NT2/D1 (cell line): ENCODE measurements around the gene GPR37.

Experiments used
- DNase-seq: peaks from one replicate; pipeline ENCODE4 v3.0.0-alpha.2; 2011; ENCODE audit warnings: low read depth, low spot score
- H3K27me3 ChIP-seq: 2 replicates; pipeline ENCODE4 v1.6.0; 2011; ENCODE audit warnings: mild to moderate bottlenecking; ENCODE audit not compliant: insufficient read length, insufficient read depth
- H3K36me3 ChIP-seq: 2 replicates; pipeline ENCODE4 v1.6.1; 2011; ENCODE audit warnings: mild to moderate bottlenecking, low read length, mixed read lengths; ENCODE audit not compliant: insufficient read depth, insufficient read length
- H3K4me1 ChIP-seq: 2 replicates; pipeline ENCODE4 v1.5.1; 2011; ENCODE audit not compliant: insufficient read depth, insufficient read length
- H3K4me3 ChIP-seq: 2 replicates; pipeline ENCODE4 v1.5.1; 2011; ENCODE audit warnings: low read depth; ENCODE audit not compliant: insufficient read length
- H3K9ac ChIP-seq: 2 replicates; pipeline ENCODE4 v1.6.0; 2011; ENCODE audit warnings: low read depth; ENCODE audit not compliant: insufficient read length
- H3K9me3 ChIP-seq: 2 replicates; pipeline ENCODE4 v1.5.1; 2011; ENCODE audit warnings: mild to moderate bottlenecking, low read length; ENCODE audit not compliant: insufficient read depth
- SUZ12 ChIP-seq: IDR thresholded peaks from 2 replicates; pipeline ENCODE4 v1.6.1; 2011; ENCODE audit not compliant: insufficient read length, insufficient read depth; ENCODE audit errors: extremely low read depth
- YY1 ChIP-seq: IDR thresholded peaks from 2 replicates; pipeline ENCODE4 v1.6.1; 2011; ENCODE audit not compliant: insufficient read length, insufficient read depth
- ZNF274 ChIP-seq: IDR thresholded peaks from 2 replicates; pipeline ENCODE4 v1.6.1; 2011; ENCODE audit warnings: mild to moderate bottlenecking, low read depth, low read length

GPR37 gene

GRCh38 chr7:124800386-124800785 is 34.8 kb upstream of the GPR37 start:
- Histone ChIP-seq H3K9me3 (no peaks in the 10 kb centered on the region), H3K36me3 (no peaks in the 10 kb centered on the region), H3K27me3 (no peaks in the 10 kb centered on the region), H3K9ac (no peak overlapping the region), H3K4me1 (no peaks in the 10 kb centered on the region), H3K4me3 (no peak overlapping the region)
- DNase-seq: no peak
- TF ChIP-seq SUZ12 (no peak), ZNF274 (no peak), YY1 (no peak)

DNA sequence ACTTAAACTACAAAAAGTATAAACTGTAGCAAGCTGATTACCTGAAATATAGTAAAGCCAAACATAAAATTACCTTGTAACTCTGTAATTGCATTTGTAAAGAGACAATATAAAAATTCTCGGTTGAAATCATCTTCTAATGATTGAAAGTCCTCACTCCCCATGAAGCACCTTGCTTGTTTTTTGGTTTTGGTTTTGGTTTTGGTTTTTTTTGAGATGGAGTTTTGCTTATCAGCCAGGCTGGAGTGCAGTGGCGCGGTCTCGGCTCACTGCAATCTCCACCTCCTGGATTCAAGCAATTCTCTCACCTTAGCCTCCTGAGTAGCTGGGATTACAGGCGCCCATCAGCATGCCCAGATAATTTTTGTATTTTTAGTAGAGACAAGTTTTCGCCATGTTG is 33.9 kb upstream of the GPR37 start:
- no peak overlapping the region for H3K9ac ChIP-seq
- no peaks in the 10 kb centered on the region for H3K27me3 ChIP-seq
- no peaks in the 10 kb centered on the region for H3K36me3 ChIP-seq
- no peak for DNase-seq
- H3K9me3 ChIP-seq: no peaks in the 10 kb centered on the region
- TF ChIP-seq ZNF274 (no peak), YY1 (no peak), SUZ12 (no peak)
- no peaks in the 10 kb centered on the region for H3K4me1 ChIP-seq
- H3K4me3 ChIP-seq: no peak overlapping the region

DNA sequence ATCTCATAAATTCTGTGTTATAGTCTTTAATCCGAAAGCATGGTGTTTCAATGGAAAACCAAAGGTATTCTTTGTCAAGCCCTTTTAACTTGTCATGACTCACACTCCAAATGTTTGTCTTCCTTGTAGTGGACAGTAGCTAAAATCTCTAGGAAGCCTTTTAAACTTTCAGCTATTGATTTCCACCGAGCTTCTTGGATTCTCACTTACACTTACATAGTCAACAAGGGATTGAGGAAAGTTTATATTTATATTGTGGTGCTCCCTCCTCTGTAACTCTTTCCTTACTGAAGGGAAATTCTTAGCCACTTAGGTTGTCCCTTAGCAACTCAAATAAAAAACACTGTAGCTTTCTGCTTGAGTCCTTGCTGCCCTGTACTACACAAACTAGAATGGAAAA is 31.2 kb upstream of the GPR37 start:
- no peaks in the 10 kb centered on the region for H3K36me3 ChIP-seq
- H3K4me3 ChIP-seq: no peak overlapping the region
- H3K9me3 ChIP-seq: no peaks in the 10 kb centered on the region
- no peak for DNase-seq
- no peak for TF ChIP-seq SUZ12
- TF ChIP-seq ZNF274: no peak
- no peak for TF ChIP-seq YY1
- no peak overlapping the region for H3K9ac ChIP-seq
- H3K27me3 ChIP-seq: no peaks in the 10 kb centered on the region
- H3K4me1 ChIP-seq: no peaks in the 10 kb centered on the region

- Histone ChIP-seq H3K4me3 (no peak overlapping the region), H3K27me3 (no peaks in the 10 kb centered on the region), H3K9ac (no peak overlapping the region), H3K9me3 (no peaks in the 10 kb centered on the region), H3K36me3 (no peaks in the 10 kb centered on the region), H3K4me1 (no peaks in the 10 kb centered on the region)
- TF ChIP-seq ZNF274 (no peak), YY1 (no peak), SUZ12 (no peak)
- DNase-seq: no peak
Observed at GRCh38 chr7:124792696-124793095, 27.1 kb upstream of the GPR37 start.

DNA sequence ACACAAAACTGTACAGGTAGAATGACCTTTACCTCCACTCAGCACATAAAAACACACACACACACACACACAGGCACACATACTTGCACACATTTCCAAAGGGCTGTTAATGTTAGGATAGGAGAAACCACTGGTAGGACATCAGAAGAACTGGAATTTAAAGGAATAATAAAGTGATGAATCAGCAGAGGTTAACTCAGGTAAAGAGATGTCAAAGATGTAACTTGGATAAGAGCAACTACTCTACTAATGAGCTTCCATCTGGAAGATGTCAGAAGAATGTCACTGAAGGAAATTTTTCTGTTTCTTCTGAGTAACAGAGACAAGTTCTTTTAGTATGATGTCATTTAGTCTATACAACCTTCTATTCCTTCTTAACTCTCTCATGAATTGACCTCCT is 26.4 kb upstream of the GPR37 start:
- TF ChIP-seq ZNF274: no peak
- TF ChIP-seq YY1: no peak
- no peak for TF ChIP-seq SUZ12
- Histone ChIP-seq H3K27me3 (no peaks in the 10 kb centered on the region), H3K9me3 (no peaks in the 10 kb centered on the region), H3K4me3 (no peak overlapping the region), H3K4me1 (no peaks in the 10 kb centered on the region), H3K36me3 (no peaks in the 10 kb centered on the region), H3K9ac (no peak overlapping the region)
- DNase-seq: no peak

DNA sequence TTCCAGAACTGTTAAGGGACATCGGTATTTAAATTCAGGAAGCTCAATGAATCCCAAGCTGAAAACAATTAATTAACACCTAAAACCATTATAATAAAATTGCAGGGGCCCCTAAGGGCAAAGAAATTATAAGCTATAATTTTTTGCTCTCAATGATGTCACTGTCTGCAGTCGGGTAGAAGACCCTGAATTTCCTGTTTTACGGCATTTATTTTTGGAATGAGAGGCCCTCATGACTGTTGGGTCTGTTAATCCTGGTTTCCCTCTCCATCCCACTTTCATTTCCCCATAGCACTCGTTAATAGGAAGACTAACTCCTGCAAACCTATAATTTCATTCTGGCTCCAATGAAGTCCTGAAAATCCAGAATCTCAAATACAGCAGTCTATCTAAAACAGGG is 25.8 kb upstream of the GPR37 start:
- Histone ChIP-seq H3K9ac (no peak overlapping the region), H3K9me3 (no peaks in the 10 kb centered on the region), H3K36me3 (no peaks in the 10 kb centered on the region), H3K27me3 (no peaks in the 10 kb centered on the region), H3K4me1 (no peaks in the 10 kb centered on the region), H3K4me3 (no peak overlapping the region)
- DNase-seq: no peak
- TF ChIP-seq YY1 (no peak), SUZ12 (no peak), ZNF274 (no peak)

DNA sequence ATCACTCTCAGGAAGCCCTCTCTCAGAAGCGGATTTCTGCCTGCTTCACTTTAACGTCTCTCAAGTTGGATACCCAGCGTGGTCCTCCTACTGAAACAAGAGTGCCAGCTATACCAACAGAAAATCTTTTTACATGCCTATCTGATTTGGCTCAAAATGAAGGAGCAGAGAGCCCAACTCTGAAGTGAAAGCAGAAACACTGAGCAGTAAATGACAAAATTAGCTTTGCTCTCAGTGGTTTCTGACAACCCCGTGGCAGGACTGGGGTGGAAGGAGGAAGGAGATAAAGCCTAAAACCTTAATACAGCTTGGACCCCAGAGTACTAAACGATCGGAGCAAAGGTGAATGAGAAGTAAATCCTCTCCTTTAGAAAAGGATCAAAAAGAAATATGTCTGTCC is 25.1 kb upstream of the GPR37 start:
- no peak for DNase-seq
- no peak overlapping the region for H3K9ac ChIP-seq
- no peaks in the 10 kb centered on the region for H3K27me3 ChIP-seq
- no peak overlapping the region for H3K4me3 ChIP-seq
- TF ChIP-seq SUZ12 (no peak), YY1 (no peak), ZNF274 (no peak)
- H3K9me3 ChIP-seq: no peaks in the 10 kb centered on the region
- H3K36me3 ChIP-seq: no peaks in the 10 kb centered on the region
- H3K4me1 ChIP-seq: no peaks in the 10 kb centered on the region

DNA sequence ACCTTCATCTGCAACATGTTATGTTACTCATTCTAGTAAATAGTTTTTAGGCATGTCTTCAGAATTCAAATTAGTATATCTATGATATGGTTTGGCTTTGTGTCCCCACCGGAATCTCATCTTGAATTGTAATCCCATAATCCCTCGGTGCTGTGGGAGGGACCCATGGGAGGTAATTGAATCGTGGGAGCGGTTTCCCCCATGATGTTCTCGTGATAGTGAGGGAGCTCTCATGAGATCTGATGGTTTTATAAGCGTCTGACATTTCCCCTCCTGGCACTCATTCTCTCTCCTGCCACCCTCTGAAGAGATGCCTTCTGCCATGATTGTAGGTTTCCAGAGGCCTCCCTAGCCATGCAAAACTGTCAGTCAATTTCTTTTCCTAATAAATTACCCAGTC is 20.4 kb upstream of the GPR37 start:
- no peak overlapping the region for H3K9ac ChIP-seq
- H3K4me3 ChIP-seq: no peak overlapping the region
- H3K4me1 ChIP-seq: no peaks in the 10 kb centered on the region
- no peak for TF ChIP-seq SUZ12
- TF ChIP-seq ZNF274: no peak
- no peak for TF ChIP-seq YY1
- no peaks in the 10 kb centered on the region for H3K9me3 ChIP-seq
- H3K36me3 ChIP-seq: no peaks in the 10 kb centered on the region
- DNase-seq: no peak
- no peaks in the 10 kb centered on the region for H3K27me3 ChIP-seq
